Suprapubic skin (tissue), 3 donors: ENCODE data around the gene HNRNPH2.

Experiments used
- EP300 ChIP-seq: sonication (generic); formaldehyde crosslinking; IDR thresholded peaks from one replicate; pipeline ENCODE4 v1.6.1; 2017; ENCODE audit warnings: antibody characterized with exemption
- POLR2A ChIP-seq, 2 donors: fragments of 450-650 bp; IDR thresholded peaks; one replicate each; pipeline ENCODE4 v1.6.1; 2017; ENCODE audit warnings: antibody characterized with exemption in 2 of 2, mild to moderate bottlenecking in 2 of 2, moderate library complexity in 2 of 2
- TF ChIP-seq, protein P1 (sequence below), 2 donors: fragments of 200-600 bp in 1 of 2; fragments of 450-650 bp in 1 of 2; sonication (generic) in 1 of 2; IDR thresholded peaks; one replicate each; pipeline ENCODE4 v1.5.1; 2016 to 2019; ENCODE audit warnings: antibody characterized with exemption in 2 of 2, mild to moderate bottlenecking in 1 of 2, moderate library complexity in 1 of 2

DNA sequence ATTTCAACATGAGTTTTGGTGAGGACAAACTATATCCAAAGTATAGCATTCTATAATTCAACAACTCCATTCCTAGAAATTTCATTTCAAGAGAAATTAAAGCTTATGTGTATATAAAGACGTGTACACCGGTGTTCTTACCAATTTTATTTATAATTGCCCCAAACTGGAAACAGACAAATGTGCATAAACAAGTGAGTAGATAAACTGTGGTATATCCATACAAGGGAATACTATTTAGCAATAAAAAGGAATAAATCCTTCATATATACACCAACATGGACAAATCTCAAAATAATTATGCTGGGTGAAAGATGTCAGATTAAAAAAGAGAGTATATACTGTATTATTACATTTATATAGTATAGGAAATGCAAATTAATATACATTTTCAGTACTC, 19.9 kb downstream of the HNRNPH2 start:
- TF ChIP-seq, protein P1, sequence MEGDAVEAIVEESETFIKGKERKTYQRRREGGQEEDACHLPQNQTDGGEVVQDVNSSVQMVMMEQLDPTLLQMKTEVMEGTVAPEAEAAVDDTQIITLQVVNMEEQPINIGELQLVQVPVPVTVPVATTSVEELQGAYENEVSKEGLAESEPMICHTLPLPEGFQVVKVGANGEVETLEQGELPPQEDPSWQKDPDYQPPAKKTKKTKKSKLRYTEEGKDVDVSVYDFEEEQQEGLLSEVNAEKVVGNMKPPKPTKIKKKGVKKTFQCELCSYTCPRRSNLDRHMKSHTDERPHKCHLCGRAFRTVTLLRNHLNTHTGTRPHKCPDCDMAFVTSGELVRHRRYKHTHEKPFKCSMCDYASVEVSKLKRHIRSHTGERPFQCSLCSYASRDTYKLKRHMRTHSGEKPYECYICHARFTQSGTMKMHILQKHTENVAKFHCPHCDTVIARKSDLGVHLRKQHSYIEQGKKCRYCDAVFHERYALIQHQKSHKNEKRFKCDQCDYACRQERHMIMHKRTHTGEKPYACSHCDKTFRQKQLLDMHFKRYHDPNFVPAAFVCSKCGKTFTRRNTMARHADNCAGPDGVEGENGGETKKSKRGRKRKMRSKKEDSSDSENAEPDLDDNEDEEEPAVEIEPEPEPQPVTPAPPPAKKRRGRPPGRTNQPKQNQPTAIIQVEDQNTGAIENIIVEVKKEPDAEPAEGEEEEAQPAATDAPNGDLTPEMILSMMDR (IDR thresholded peaks at IDR 0.05), result no peak
- no peak for TF ChIP-seq EP300
- no peak for TF ChIP-seq POLR2A (IDR thresholded peaks at IDR 0.05)
